ENCODE measurements around the gene CACNA1B. TPM values are rescaled to one million over a fixed set of nuclear protein-coding genes. Genes with fewer than 3 reads are reported as not detected.

Gene CACNA1B
- total RNA-seq, 1 experiment from 2014 or later, result 0.34 TPM

GRCh38 chr9:138022121-138022741, 144.6 kb downstream of the CACNA1B start:
- TF ChIP-seq CTCF (conservative IDR thresholded peaks at IDR 0.05; ENCODE audit: low read depth, low read length) (peak; percentile 58), EZH2 (IDR thresholded peaks at IDR 0.05; ENCODE audit: borderline replicate concordance, low read depth, low read length, poor library complexity, severe bottlenecking) (no peak)
- H3K9me3 ChIP-seq (ENCODE audit: low read depth, low read length, poor library complexity, severe bottlenecking), result no peaks in the 10 kb centered on the region
- H3K4me3 ChIP-seq (ENCODE audit: low read depth, low read length, poor library complexity, severe bottlenecking), result no peak overlapping the region
- no peaks in the 10 kb centered on the region for H3K36me3 ChIP-seq (ENCODE audit: insufficient read depth, low read length, poor library complexity, severe bottlenecking)
- DNase-seq (ENCODE audit: low spot score), result peak; percentile 56
- no TSS peak for BruUV-seq (replicated peaks)
- H3K27me3 ChIP-seq (replicated peaks; ENCODE audit: insufficient read depth, low read depth, low read length, poor library complexity), result peaks cover 43% of the 10 kb centered on the region
- intact Hi-C loops (cut with micrococcal nuclease; ENCODE audit: unreplicated experiment), result no loop called here
- ChIA-PET CTCF (no interaction called here), POLR2A (ENCODE audit: low non-redundant PET) (no interaction called here)
- H3K4me1 ChIP-seq (ENCODE audit: insufficient read depth, low read length, poor library complexity, severe bottlenecking), result no peaks in the 10 kb centered on the region
- no peak overlapping the region for H3K27ac ChIP-seq (ENCODE audit: low read depth, low read length, poor library complexity, severe bottlenecking)

GRCh38 chr9:138022756-138023393, 145.3 kb downstream of the CACNA1B start:
- POLR2A ChIA-PET (ENCODE audit: low non-redundant PET), result no interaction called here
- no peak for DNase-seq (ENCODE audit: low spot score)
- Histone ChIP-seq H3K4me1 (ENCODE audit: insufficient read depth, low read length, poor library complexity, severe bottlenecking) (no peaks in the 10 kb centered on the region), H3K36me3 (ENCODE audit: insufficient read depth, low read length, poor library complexity, severe bottlenecking) (no peaks in the 10 kb centered on the region), H3K4me3 (ENCODE audit: low read depth, low read length, poor library complexity, severe bottlenecking) (peak overlapping the region; percentile 28), H3K27ac (ENCODE audit: low read depth, low read length, poor library complexity, severe bottlenecking) (no peak overlapping the region), H3K9me3 (ENCODE audit: low read depth, low read length, poor library complexity, severe bottlenecking) (no peaks in the 10 kb centered on the region), H3K27me3 (replicated peaks; ENCODE audit: insufficient read depth, low read depth, low read length, poor library complexity) (peaks cover 43% of the 10 kb centered on the region)
- no peak for TF ChIP-seq CTCF (conservative IDR thresholded peaks at IDR 0.05; ENCODE audit: low read depth, low read length)
- TF ChIP-seq EZH2 (IDR thresholded peaks at IDR 0.05; ENCODE audit: borderline replicate concordance, low read depth, low read length, poor library complexity, severe bottlenecking), result peak; percentile 96
- intact Hi-C loops (cut with micrococcal nuclease; ENCODE audit: unreplicated experiment), result no loop called here
- CTCF ChIA-PET, result no interaction called here
- BruUV-seq (replicated peaks), result no TSS peak

GRCh38 chr9:138023394-138024124, 146.0 kb downstream of the CACNA1B start:
- CTCF ChIA-PET, result no interaction called here
- intact Hi-C loops (cut with micrococcal nuclease; ENCODE audit: unreplicated experiment), result no loop called here
- POLR2A ChIA-PET (ENCODE audit: low non-redundant PET), result no interaction called here

More at GRCh38 chr9:138023394-138024124, 146.0 kb downstream of the CACNA1B start:
- Histone ChIP-seq H3K9me3 (ENCODE audit: low read depth, low read length, poor library complexity, severe bottlenecking) (no peaks in the 10 kb centered on the region), H3K27ac (ENCODE audit: low read depth, low read length, poor library complexity, severe bottlenecking) (no peak overlapping the region), H3K4me1 (ENCODE audit: insufficient read depth, low read length, poor library complexity, severe bottlenecking) (no peaks in the 10 kb centered on the region), H3K4me3 (ENCODE audit: low read depth, low read length, poor library complexity, severe bottlenecking) (peak overlapping the region; percentile 28), H3K36me3 (ENCODE audit: insufficient read depth, low read length, poor library complexity, severe bottlenecking) (no peaks in the 10 kb centered on the region), H3K27me3 (replicated peaks; ENCODE audit: insufficient read depth, low read depth, low read length, poor library complexity) (peaks cover 43% of the 10 kb centered on the region)
- DNase-seq (ENCODE audit: low spot score), result no peak
- TF ChIP-seq CTCF (conservative IDR thresholded peaks at IDR 0.05; ENCODE audit: low read depth, low read length), result no peak
- peak; percentile 78 for TF ChIP-seq EZH2 (IDR thresholded peaks at IDR 0.05; ENCODE audit: borderline replicate concordance, low read depth, low read length, poor library complexity, severe bottlenecking)
- BruUV-seq (replicated peaks), result no TSS peak
